ENCODE measurements around the gene SLC10A1. TPM values are rescaled to one million over a fixed set of nuclear protein-coding genes. Genes with fewer than 3 reads are reported as not detected.

SLC10A1 gene
- total and polyA plus RNA-seq, 2 experiments from 2014 or later: 0.10 TPM; not detected in 1

DNA sequence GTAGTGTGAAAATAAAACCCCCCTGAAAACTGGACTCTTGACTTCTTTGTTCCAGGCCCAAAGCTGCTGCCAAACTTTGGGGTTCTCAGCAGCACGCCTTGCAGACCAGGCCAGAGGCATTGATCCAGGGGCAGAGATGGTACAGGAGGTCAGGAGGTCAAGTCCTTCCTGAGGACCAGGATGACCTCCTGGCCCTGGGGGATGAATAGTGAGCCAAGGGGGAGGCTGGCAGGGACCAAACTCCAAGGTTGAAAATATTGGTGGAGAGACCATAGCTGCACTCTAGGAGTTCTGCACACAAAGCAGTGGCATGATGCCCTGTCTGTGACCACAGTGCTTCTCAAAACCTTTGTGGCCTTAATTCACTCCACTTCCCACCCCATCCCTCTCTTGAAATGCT is 12.1 kb downstream of the SLC10A1 start:
- no peaks in the 10 kb centered on the region; the same call in 1 of the 2 replicates for H4K20me1 ChIP-seq (replicated peaks; ENCODE audit: insufficient read depth)
- TF ChIP-seq JUNB (IDR thresholded peaks at IDR 0.05; ENCODE audit: unreplicated experiment) (no peak), ZNF331 (CRISPR knock-in tag; IDR thresholded peaks at IDR 0.05; ENCODE audit: low read depth) (no peak)
- TF ChIP-seq, protein P1, sequence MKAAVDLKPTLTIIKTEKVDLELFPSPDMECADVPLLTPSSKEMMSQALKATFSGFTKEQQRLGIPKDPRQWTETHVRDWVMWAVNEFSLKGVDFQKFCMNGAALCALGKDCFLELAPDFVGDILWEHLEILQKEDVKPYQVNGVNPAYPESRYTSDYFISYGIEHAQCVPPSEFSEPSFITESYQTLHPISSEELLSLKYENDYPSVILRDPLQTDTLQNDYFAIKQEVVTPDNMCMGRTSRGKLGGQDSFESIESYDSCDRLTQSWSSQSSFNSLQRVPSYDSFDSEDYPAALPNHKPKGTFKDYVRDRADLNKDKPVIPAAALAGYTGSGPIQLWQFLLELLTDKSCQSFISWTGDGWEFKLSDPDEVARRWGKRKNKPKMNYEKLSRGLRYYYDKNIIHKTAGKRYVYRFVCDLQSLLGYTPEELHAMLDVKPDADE (IDR thresholded peaks at IDR 0.05): no peak
- TF ChIP-seq, protein P2, sequence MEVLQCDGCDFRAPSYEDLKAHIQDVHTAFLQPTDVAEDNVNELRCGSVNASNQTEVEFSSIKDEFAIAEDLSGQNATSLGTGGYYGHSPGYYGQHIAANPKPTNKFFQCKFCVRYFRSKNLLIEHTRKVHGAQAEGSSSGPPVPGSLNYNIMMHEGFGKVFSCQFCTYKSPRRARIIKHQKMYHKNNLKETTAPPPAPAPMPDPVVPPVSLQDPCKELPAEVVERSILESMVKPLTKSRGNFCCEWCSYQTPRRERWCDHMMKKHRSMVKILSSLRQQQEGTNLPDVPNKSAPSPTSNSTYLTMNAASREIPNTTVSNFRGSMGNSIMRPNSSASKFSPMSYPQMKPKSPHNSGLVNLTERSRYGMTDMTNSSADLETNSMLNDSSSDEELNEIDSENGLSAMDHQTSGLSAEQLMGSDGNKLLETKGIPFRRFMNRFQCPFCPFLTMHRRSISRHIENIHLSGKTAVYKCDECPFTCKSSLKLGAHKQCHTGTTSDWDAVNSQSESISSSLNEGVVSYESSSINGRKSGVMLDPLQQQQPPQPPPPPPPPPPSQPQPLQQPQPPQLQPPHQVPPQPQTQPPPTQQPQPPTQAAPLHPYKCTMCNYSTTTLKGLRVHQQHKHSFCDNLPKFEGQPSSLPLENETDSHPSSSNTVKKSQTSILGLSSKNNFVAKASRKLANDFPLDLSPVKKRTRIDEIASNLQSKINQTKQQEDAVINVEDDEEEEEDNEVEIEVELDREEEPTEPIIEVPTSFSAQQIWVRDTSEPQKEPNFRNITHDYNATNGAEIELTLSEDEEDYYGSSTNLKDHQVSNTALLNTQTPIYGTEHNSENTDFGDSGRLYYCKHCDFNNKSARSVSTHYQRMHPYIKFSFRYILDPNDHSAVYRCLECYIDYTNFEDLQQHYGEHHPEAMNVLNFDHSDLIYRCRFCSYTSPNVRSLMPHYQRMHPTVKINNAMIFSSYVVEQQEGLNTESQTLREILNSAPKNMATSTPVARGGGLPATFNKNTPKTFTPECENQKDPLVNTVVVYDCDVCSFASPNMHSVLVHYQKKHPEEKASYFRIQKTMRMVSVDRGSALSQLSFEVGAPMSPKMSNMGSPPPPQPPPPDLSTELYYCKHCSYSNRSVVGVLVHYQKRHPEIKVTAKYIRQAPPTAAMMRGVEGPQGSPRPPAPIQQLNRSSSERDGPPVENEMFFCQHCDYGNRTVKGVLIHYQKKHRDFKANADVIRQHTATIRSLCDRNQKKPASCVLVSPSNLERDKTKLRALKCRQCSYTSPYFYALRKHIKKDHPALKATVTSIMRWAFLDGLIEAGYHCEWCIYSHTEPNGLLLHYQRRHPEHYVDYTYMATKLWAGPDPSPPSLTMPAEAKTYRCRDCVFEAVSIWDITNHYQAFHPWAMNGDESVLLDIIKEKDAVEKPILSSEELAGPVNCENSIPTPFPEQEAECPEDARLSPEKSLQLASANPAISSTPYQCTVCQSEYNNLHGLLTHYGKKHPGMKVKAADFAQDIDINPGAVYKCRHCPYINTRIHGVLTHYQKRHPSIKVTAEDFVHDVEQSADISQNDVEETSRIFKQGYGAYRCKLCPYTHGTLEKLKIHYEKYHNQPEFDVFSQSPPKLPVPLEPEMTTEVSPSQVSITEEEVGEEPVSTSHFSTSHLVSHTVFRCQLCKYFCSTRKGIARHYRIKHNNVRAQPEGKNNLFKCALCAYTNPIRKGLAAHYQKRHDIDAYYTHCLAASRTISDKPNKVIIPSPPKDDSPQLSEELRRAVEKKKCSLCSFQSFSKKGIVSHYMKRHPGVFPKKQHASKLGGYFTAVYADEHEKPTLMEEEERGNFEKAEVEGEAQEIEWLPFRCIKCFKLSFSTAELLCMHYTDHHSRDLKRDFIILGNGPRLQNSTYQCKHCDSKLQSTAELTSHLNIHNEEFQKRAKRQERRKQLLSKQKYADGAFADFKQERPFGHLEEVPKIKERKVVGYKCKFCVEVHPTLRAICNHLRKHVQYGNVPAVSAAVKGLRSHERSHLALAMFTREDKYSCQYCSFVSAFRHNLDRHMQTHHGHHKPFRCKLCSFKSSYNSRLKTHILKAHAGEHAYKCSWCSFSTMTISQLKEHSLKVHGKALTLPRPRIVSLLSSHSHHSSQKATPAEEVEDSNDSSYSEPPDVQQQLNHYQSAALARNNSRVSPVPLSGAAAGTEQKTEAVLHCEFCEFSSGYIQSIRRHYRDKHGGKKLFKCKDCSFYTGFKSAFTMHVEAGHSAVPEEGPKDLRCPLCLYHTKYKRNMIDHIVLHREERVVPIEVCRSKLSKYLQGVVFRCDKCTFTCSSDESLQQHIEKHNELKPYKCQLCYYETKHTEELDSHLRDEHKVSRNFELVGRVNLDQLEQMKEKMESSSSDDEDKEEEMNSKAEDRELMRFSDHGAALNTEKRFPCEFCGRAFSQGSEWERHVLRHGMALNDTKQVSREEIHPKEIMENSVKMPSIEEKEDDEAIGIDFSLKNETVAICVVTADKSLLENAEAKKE (CRISPR knock-in tag; IDR thresholded peaks at IDR 0.05): no peak
- no peak overlapping the region for H3K4me3 Mint-ChIP-seq
- H3K27ac Mint-ChIP-seq: no peak overlapping the region
- no peaks in the 10 kb centered on the region for H3K4me1 ChIP-seq (ENCODE audit: insufficient read depth)
- no peaks in the 10 kb centered on the region for H3K79me2 ChIP-seq (replicated peaks; ENCODE audit: insufficient read depth)
- H3K27ac ChIP-seq (ENCODE audit: low read depth): no peak overlapping the region
- DNase-seq (ENCODE audit: low spot score) (no peak), ATAC-seq (no peak)
- no peaks in the 10 kb centered on the region for H3K36me3 Mint-ChIP-seq (ENCODE audit: low read depth)
- H3K9me2 ChIP-seq (ENCODE audit: insufficient read depth): peaks cover 10% of the 10 kb centered on the region
- peaks cover 7% of the 10 kb centered on the region for H3K27me3 Mint-ChIP-seq (ENCODE audit: insufficient read depth, low read depth, poor library complexity)
- no peaks in the 10 kb centered on the region for H3K27me3 ChIP-seq (ENCODE audit: insufficient read depth)
- H3K9me3 Mint-ChIP-seq: no peaks in the 10 kb centered on the region
- H3F3A ChIP-seq (replicated peaks; ENCODE audit: low read depth): no peaks in the 10 kb centered on the region
- H3K36me3 ChIP-seq (ENCODE audit: insufficient read depth): no peaks in the 10 kb centered on the region
- no peak overlapping the region for H3K4me2 ChIP-seq
- H3K4me3 ChIP-seq: no peak overlapping the region
- no peaks in the 10 kb centered on the region for H3K4me1 Mint-ChIP-seq
- H2AFZ ChIP-seq: no peak overlapping the region

DNA sequence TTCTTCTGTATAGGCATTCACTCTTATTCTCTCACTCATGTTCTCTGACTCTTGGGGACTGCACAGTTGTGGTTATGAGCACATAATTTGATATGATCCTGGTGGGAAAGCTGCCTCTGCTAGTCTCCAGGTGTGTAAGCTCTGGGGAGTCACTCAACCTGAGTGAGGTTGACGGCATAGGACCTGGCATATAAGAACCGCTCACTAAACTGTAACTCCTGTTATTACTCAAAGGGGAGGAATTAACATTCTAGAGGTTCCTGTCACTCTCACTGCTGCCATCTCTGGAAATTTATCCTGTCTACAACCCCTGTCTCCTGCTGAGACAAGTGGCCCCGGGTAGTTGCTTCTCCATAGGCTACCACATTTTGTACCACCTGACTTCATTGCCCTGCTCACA is 16.1 kb downstream of the SLC10A1 start:
- Histone ChIP-seq H3K27ac (ENCODE audit: low read depth) (no peak overlapping the region), H3F3A (replicated peaks; ENCODE audit: low read depth) (no peaks in the 10 kb centered on the region), H3K4me3 (no peak overlapping the region), H3K36me3 (ENCODE audit: insufficient read depth) (peaks cover 13% of the 10 kb centered on the region), H3K4me1 (ENCODE audit: insufficient read depth) (no peaks in the 10 kb centered on the region), H4K20me1 (replicated peaks; ENCODE audit: insufficient read depth) (peaks cover 5% of the 10 kb centered on the region), H3K4me2 (no peak overlapping the region), H3K9me2 (ENCODE audit: insufficient read depth) (peaks cover 10% of the 10 kb centered on the region), H2AFZ (no peak overlapping the region), H3K79me2 (replicated peaks; ENCODE audit: insufficient read depth) (0 out of 2 replicates have a peak, but pooled peaks cover 6% of the 10 kb centered on the region), H3K27me3 (ENCODE audit: insufficient read depth) (no peaks in the 10 kb centered on the region)
- no peak for ATAC-seq
- Mint-ChIP-seq H3K27me3 (ENCODE audit: insufficient read depth, low read depth, poor library complexity) (peaks cover 7% of the 10 kb centered on the region), H3K36me3 (ENCODE audit: low read depth) (peaks cover 32% of the 10 kb centered on the region), H3K27ac (no peak overlapping the region), H3K4me3 (no peak overlapping the region), H3K9me3 (no peaks in the 10 kb centered on the region), H3K4me1 (no peaks in the 10 kb centered on the region)
- no peak for DNase-seq (ENCODE audit: low spot score)
- TF ChIP-seq, protein P3, sequence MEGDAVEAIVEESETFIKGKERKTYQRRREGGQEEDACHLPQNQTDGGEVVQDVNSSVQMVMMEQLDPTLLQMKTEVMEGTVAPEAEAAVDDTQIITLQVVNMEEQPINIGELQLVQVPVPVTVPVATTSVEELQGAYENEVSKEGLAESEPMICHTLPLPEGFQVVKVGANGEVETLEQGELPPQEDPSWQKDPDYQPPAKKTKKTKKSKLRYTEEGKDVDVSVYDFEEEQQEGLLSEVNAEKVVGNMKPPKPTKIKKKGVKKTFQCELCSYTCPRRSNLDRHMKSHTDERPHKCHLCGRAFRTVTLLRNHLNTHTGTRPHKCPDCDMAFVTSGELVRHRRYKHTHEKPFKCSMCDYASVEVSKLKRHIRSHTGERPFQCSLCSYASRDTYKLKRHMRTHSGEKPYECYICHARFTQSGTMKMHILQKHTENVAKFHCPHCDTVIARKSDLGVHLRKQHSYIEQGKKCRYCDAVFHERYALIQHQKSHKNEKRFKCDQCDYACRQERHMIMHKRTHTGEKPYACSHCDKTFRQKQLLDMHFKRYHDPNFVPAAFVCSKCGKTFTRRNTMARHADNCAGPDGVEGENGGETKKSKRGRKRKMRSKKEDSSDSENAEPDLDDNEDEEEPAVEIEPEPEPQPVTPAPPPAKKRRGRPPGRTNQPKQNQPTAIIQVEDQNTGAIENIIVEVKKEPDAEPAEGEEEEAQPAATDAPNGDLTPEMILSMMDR (conservative IDR thresholded peaks at IDR 0.05; ENCODE audit: low read depth in 2 of 2): no peak
- TF ChIP-seq ZNF114 (CRISPR knock-in tag; IDR thresholded peaks at IDR 0.05) (no peak), NANOG (IDR thresholded peaks at IDR 0.05; ENCODE audit: borderline replicate concordance) (no peak)
- TF ChIP-seq, protein P4, sequence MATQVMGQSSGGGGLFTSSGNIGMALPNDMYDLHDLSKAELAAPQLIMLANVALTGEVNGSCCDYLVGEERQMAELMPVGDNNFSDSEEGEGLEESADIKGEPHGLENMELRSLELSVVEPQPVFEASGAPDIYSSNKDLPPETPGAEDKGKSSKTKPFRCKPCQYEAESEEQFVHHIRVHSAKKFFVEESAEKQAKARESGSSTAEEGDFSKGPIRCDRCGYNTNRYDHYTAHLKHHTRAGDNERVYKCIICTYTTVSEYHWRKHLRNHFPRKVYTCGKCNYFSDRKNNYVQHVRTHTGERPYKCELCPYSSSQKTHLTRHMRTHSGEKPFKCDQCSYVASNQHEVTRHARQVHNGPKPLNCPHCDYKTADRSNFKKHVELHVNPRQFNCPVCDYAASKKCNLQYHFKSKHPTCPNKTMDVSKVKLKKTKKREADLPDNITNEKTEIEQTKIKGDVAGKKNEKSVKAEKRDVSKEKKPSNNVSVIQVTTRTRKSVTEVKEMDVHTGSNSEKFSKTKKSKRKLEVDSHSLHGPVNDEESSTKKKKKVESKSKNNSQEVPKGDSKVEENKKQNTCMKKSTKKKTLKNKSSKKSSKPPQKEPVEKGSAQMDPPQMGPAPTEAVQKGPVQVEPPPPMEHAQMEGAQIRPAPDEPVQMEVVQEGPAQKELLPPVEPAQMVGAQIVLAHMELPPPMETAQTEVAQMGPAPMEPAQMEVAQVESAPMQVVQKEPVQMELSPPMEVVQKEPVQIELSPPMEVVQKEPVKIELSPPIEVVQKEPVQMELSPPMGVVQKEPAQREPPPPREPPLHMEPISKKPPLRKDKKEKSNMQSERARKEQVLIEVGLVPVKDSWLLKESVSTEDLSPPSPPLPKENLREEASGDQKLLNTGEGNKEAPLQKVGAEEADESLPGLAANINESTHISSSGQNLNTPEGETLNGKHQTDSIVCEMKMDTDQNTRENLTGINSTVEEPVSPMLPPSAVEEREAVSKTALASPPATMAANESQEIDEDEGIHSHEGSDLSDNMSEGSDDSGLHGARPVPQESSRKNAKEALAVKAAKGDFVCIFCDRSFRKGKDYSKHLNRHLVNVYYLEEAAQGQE (IDR thresholded peaks at IDR 0.05; ENCODE audit: unreplicated experiment): no peak

Measured in GM23338 (cell line).